ENCODE results near the gene SCFD2.

The SCFD2 gene

GRCh38 chr4:52956691-52957090, 409.2 kb downstream of the SCFD2 start:
- no peak for DNase-seq (ENCODE audit: low spot score)

GRCh38 chr4:52954560-52955170, 411.2 kb downstream of the SCFD2 start:
- no peak for DNase-seq (ENCODE audit: low spot score)

GRCh38 chr4:52952540-52952939, 413.3 kb downstream of the SCFD2 start:
- DNase-seq (ENCODE audit: low spot score): no peak

GRCh38 chr4:52951016-52951415, 414.8 kb downstream of the SCFD2 start:
- no peak for DNase-seq (ENCODE audit: low spot score)

- DNase-seq (ENCODE audit: low spot score): no peak
Observed at GRCh38 chr4:52950226-52950625, 415.6 kb downstream of the SCFD2 start.

- no peak for DNase-seq (ENCODE audit: low spot score)
Observed at GRCh38 chr4:52949336-52949735, 416.5 kb downstream of the SCFD2 start.

- no peak for DNase-seq (ENCODE audit: low spot score)
Observed at GRCh38 chr4:52948057-52948423, 417.8 kb downstream of the SCFD2 start.

- DNase-seq (ENCODE audit: low spot score): no peak
Observed at GRCh38 chr4:52947401-52948056, 418.3 kb downstream of the SCFD2 start.

- no peak for DNase-seq (ENCODE audit: low spot score)
Observed at GRCh38 chr4:52946855-52947254, 419.0 kb downstream of the SCFD2 start.

- no peak for DNase-seq (ENCODE audit: low spot score)
Observed at GRCh38 chr4:52945982-52946381, 419.9 kb downstream of the SCFD2 start.

- no peak for DNase-seq (ENCODE audit: low spot score)
Observed at GRCh38 chr4:52945326-52945898, 420.4 kb downstream of the SCFD2 start.

GRCh38 chr4:52943677-52944076, 422.2 kb downstream of the SCFD2 start:
- DNase-seq (ENCODE audit: low spot score): no peak

GRCh38 chr4:52942936-52943335, 422.9 kb downstream of the SCFD2 start:
- DNase-seq (ENCODE audit: low spot score): no peak

- no peak for DNase-seq (ENCODE audit: low spot score)
Observed at GRCh38 chr4:52941450-52941849, 424.4 kb downstream of the SCFD2 start.

GRCh38 chr4:52939739-52940138, 426.1 kb downstream of the SCFD2 start:
- DNase-seq (ENCODE audit: low spot score): no peak

- no peak for DNase-seq (ENCODE audit: low spot score)
Observed at GRCh38 chr4:52939325-52939724, 426.5 kb downstream of the SCFD2 start.

- no peak for DNase-seq (ENCODE audit: low spot score)
Observed at GRCh38 chr4:52937829-52938228, 428.0 kb downstream of the SCFD2 start.

- DNase-seq (ENCODE audit: low spot score): no peak
Observed at GRCh38 chr4:52936729-52937128, 429.1 kb downstream of the SCFD2 start.

GRCh38 chr4:52935317-52935716, 430.5 kb downstream of the SCFD2 start:
- no peak for DNase-seq (ENCODE audit: low spot score)

GRCh38 chr4:52933738-52934137, 432.1 kb downstream of the SCFD2 start:
- no peak for DNase-seq (ENCODE audit: low spot score)

GRCh38 chr4:52932591-52933470, 433.0 kb downstream of the SCFD2 start:
- DNase-seq (ENCODE audit: low spot score): no peak

- DNase-seq (ENCODE audit: low spot score): no peak
Observed at GRCh38 chr4:52931243-52931642, 434.6 kb downstream of the SCFD2 start.
